H1 (cell line): ENCODE measurements around the gene KIF5C. TPM values are rescaled to one million over a fixed set of nuclear protein-coding genes. Genes with fewer than 3 reads are reported as not detected.
A peak's percentile ranks its signal among the peaks of the same experiment; 100 is the strongest.

Experiments used
- CTCF ChIA-PET: fragments of 300-600 bp; sonication (Branson Sonifier 250); formaldehyde crosslinking; loops from one replicate; lab custom pipeline; 2021; ENCODE audit not compliant: partially characterized antibody; lab: Charles Lee
- POLR2A ChIA-PET: fragments of 300-600 bp; sonication (Branson Sonifier 250); formaldehyde crosslinking; loops from one replicate; lab custom pipeline; 2021; ENCODE audit warnings: inconsistent platforms; ENCODE audit not compliant: partially characterized antibody; lab: Charles Lee
- DNase-seq, 2 experiments: peaks; one replicate each; pipeline versions ENCODE4 v3.0.0 to v3.0.0-alpha.2; 2010 to 2022; ENCODE audit warnings: low spot score in 2 of 2, low read depth in 1 of 2, mixed read lengths in 1 of 2
- FAIRE-seq: peaks from 2 replicates; lab custom pipeline; 2011; peaks lifted over from hg19 to GRCh38; lab: Jason Lieb, UNC
- H2AFZ ChIP-seq: 2 replicates; pipeline ENCODE4 v1.8.1; 2012; ENCODE audit warnings: low read length, inconsistent platforms
- H2AK5ac ChIP-seq: 2 replicates; pipeline ENCODE4 v1.6.1; 2013; ENCODE audit warnings: low read depth, low read length
- H2BK120ac ChIP-seq: replicated peaks from 2 replicates; pipeline ENCODE3; 2013; ENCODE audit warnings: low read depth, low read length, inconsistent platforms
- H2BK12ac ChIP-seq: 2 replicates; pipeline ENCODE4 v1.6.1; 2013; ENCODE audit warnings: low read depth, low read length
- H2BK15ac ChIP-seq: 2 replicates; pipeline ENCODE4 v1.6.1; 2013; ENCODE audit warnings: low read length
- H2BK20ac ChIP-seq: 2 replicates; pipeline ENCODE4 v1.6.1; 2013; ENCODE audit warnings: low read length
- H2BK5ac ChIP-seq: 2 replicates; pipeline ENCODE4 v1.6.1; 2013; ENCODE audit warnings: low read depth, low read length
- H3K14ac ChIP-seq: 2 replicates; pipeline ENCODE4 v1.6.1; 2013; ENCODE audit warnings: inconsistent platforms; ENCODE audit not compliant: insufficient read length
- H3K18ac ChIP-seq: 2 replicates; pipeline ENCODE4 v1.6.1; 2013; ENCODE audit warnings: low read length; ENCODE audit errors: extremely low read depth
- H3K23ac ChIP-seq: 2 replicates; pipeline ENCODE4 v1.6.1; 2013; ENCODE audit warnings: inconsistent platforms; ENCODE audit not compliant: insufficient read length
- H3K23me2 ChIP-seq: 2 replicates; pipeline ENCODE4 v1.6.1; 2013; ENCODE audit warnings: low read depth, low read length
- H3K27ac ChIP-seq: 2 replicates; pipeline ENCODE4 v1.6.1; 2011; ENCODE audit warnings: low read depth, low read length, inconsistent platforms
- H3K27me3 ChIP-seq, 4 experiments: replicated peaks in 1 of 4; 1 replicate in 1 of 4; 2 replicates in 3 of 4; pipeline versions ENCODE4 v1.6.1 to v1.8.1; 2011 to 2013; ENCODE audit warnings: low read length in 3 of 4, mild to moderate bottlenecking in 3 of 4, inconsistent platforms in 2 of 4, mixed read lengths in 2 of 4, moderate library complexity in 1 of 4; ENCODE audit not compliant: control insufficient read depth in 3 of 4, insufficient read depth in 3 of 4; ENCODE audit errors: extremely low read depth in 1 of 4
- H3K36me3 ChIP-seq, 4 experiments: 2 replicates each; pipeline versions ENCODE4 v1.6.1 to v1.8.1; 2011 to 2013; ENCODE audit warnings: mild to moderate bottlenecking in 4 of 4, low read length in 3 of 4, moderate library complexity in 2 of 4, control low read depth in 1 of 4, inconsistent platforms in 1 of 4; ENCODE audit not compliant: insufficient read depth in 4 of 4, control insufficient read depth in 2 of 4
- H3K4ac ChIP-seq: replicated peaks from 2 replicates; pipeline ENCODE3; 2013; ENCODE audit warnings: low read length, low read depth, mixed read lengths, inconsistent platforms; ENCODE audit not compliant: insufficient read length
- H3K4me1 ChIP-seq, 4 experiments: replicated peaks in 1 of 4; 1 replicate in 1 of 4; 2 replicates in 3 of 4; pipeline versions ENCODE4 v1.6.1 to v1.8.1; 2011 to 2013; ENCODE audit warnings: low read length in 3 of 4, inconsistent platforms in 2 of 4, mixed read lengths in 1 of 4; ENCODE audit not compliant: insufficient read depth in 4 of 4, control insufficient read depth in 3 of 4
- H3K4me2 ChIP-seq, 2 experiments: 2 replicates each; pipeline versions ENCODE4 v1.6.1 to v1.8.1; 2011 to 2013; ENCODE audit warnings: low read depth in 2 of 2, low read length in 2 of 2, control low read depth in 1 of 2, inconsistent platforms in 1 of 2, mild to moderate bottlenecking in 1 of 2; ENCODE audit not compliant: insufficient read depth in 1 of 2
- H3K4me3 ChIP-seq, 4 experiments: fragments of 200-600, 300-600 bp in 1 of 4; sonication (generic), shearing (Covaris generic), sonication (Bioruptor Twin) in 1 of 4; 2 replicates each; pipeline versions ENCODE4 v1.5.1 to v1.8.1; 2011 to 2016; ENCODE audit warnings: low read length in 4 of 4, low read depth in 3 of 4, control low read depth in 2 of 4, inconsistent platforms in 2 of 4, mild to moderate bottlenecking in 2 of 4, mixed read lengths in 1 of 4, moderate library complexity in 1 of 4; ENCODE audit not compliant: insufficient read depth in 2 of 4; ENCODE audit errors: extremely low read depth in 1 of 4
- H3K56ac ChIP-seq: replicated peaks from 2 replicates; pipeline ENCODE3; 2013; ENCODE audit warnings: low read depth, mild to moderate bottlenecking, mixed read lengths, low read length, inconsistent platforms; ENCODE audit not compliant: insufficient read length
- H3K79me1 ChIP-seq: 2 replicates; pipeline ENCODE4 v1.6.1; 2013; ENCODE audit warnings: low read depth, low read length, control low read depth
- H3K79me2 ChIP-seq, 2 experiments: 2 replicates each; pipeline versions ENCODE4 v1.6.1 to v1.8.1; 2012 to 2013; ENCODE audit warnings: low read length in 2 of 2, mild to moderate bottlenecking in 2 of 2, inconsistent platforms in 1 of 2; ENCODE audit not compliant: insufficient read depth in 2 of 2, control insufficient read depth in 1 of 2
- H3K9ac ChIP-seq, 4 experiments: replicated peaks in 1 of 4; 1 replicate in 1 of 4; 2 replicates in 3 of 4; pipeline versions ENCODE4 v1.6.1 to v1.8.1; 2011 to 2013; ENCODE audit warnings: low read depth in 3 of 4, low read length in 3 of 4, control low read depth in 2 of 4, mild to moderate bottlenecking in 2 of 4, moderate library complexity in 2 of 4, inconsistent platforms in 1 of 4; ENCODE audit errors: extremely low read depth in 1 of 4
- H3K9me3 ChIP-seq, 2 experiments: 2 replicates each; pipeline versions ENCODE4 v1.6.1 to v1.8.1; 2012 to 2013; ENCODE audit warnings: mild to moderate bottlenecking in 2 of 2, moderate library complexity in 2 of 2, control low read depth in 1 of 2, inconsistent platforms in 1 of 2, low read depth in 1 of 2, low read length in 1 of 2, mixed read lengths in 1 of 2; ENCODE audit not compliant: insufficient read depth in 2 of 2
- H4K20me1 ChIP-seq, 2 experiments: replicated peaks in 1 of 2; 2 replicates each; pipeline versions ENCODE3 to v1.8.1; 2011 to 2013; ENCODE audit warnings: inconsistent platforms in 2 of 2, low read length in 2 of 2, mild to moderate bottlenecking in 1 of 2; ENCODE audit not compliant: insufficient read depth in 2 of 2, control insufficient read depth in 1 of 2
- H4K5ac ChIP-seq: 2 replicates; pipeline ENCODE4 v1.6.1; 2013; ENCODE audit warnings: low read length, low read depth, mixed read lengths, inconsistent platforms; ENCODE audit not compliant: insufficient read length
- H4K8ac ChIP-seq: 2 replicates; pipeline ENCODE4 v1.8.0; 2013; ENCODE audit warnings: mild to moderate bottlenecking, moderate library complexity, low read length, inconsistent platforms; ENCODE audit not compliant: insufficient read depth; ENCODE audit errors: extremely low read depth
- H4K91ac ChIP-seq: replicated peaks from 2 replicates; pipeline ENCODE3; 2013; ENCODE audit warnings: low read length, mixed read lengths, inconsistent platforms; ENCODE audit not compliant: insufficient read length
- ATF2 ChIP-seq: IDR thresholded peaks from 2 replicates; pipeline ENCODE4 v1.6.1; 2012; ENCODE audit warnings: low read length, inconsistent platforms
- CTCF ChIP-seq, 3 experiments: IDR thresholded peaks; 1 replicate in 2 of 3; 2 replicates in 1 of 3; pipeline versions ENCODE4 v1.5.1 to v1.6.1; 2011; ENCODE audit warnings: low read length in 3 of 3, mild to moderate bottlenecking in 3 of 3, inconsistent platforms in 2 of 3, low read depth in 1 of 3, moderate library complexity in 1 of 3; ENCODE audit not compliant: insufficient read depth in 1 of 3; ENCODE audit errors: control extremely low read depth in 1 of 3
- EGR1 ChIP-seq: IDR thresholded peaks from 2 replicates; pipeline ENCODE4 v1.6.1; 2011; ENCODE audit warnings: low read depth, low read length, borderline replicate concordance
- KDM1A ChIP-seq: fragments of 200-600, 300-600 bp; sonication (generic); IDR thresholded peaks from 2 replicates; pipeline ENCODE4 v1.7.1; 2016; ENCODE audit warnings: mild to moderate bottlenecking, low read length, borderline replicate concordance
- KDM5A ChIP-seq: fragments of 200-600 bp; IDR thresholded peaks from 2 replicates; pipeline ENCODE4 v1.7.1; 2012; ENCODE audit warnings: mild to moderate bottlenecking, low read length, inconsistent platforms, mixed read lengths
- NRF1 ChIP-seq: IDR thresholded peaks from 2 replicates; pipeline ENCODE4 v1.6.1; 2011; ENCODE audit warnings: mild to moderate bottlenecking, low read depth, low read length, improper control_type of control experiment
- SP1 ChIP-seq: IDR thresholded peaks from 2 replicates; pipeline ENCODE4 v1.6.1; 2011; ENCODE audit warnings: low read depth, low read length
- TBP ChIP-seq: IDR thresholded peaks from 2 replicates; pipeline ENCODE4 v1.6.1; 2011; ENCODE audit warnings: low read depth, low read length, improper control_type of control experiment
- TCF12 ChIP-seq: IDR thresholded peaks from 2 replicates; pipeline ENCODE4 v1.6.1; 2011; ENCODE audit warnings: low read depth, mild to moderate bottlenecking, low read length
- YY1 ChIP-seq: IDR thresholded peaks from 2 replicates; pipeline ENCODE4 v1.6.1; 2011; ENCODE audit warnings: low read depth, mild to moderate bottlenecking, low read length
- WGBS, 2 experiments: shearing (Covaris generic) in 1 of 2; methylation state at CpG; one replicate each; pipeline versions ENCODE4 v1.1.6 to v1.1.7; 2013 to 2015; ENCODE audit warnings: low lambda C conversion rate in 2 of 2, mixed read lengths in 2 of 2, inconsistent platforms in 1 of 2, low coverage in 1 of 2, missing lambda C conversion rate in 1 of 2; ENCODE audit not compliant: insufficient replicate concordance in 2 of 2, insufficient coverage in 1 of 2, insufficient read length in 1 of 2; ENCODE audit errors: extremely low coverage in 1 of 2, missing lambda C conversion rate in 1 of 2; 5-methylcytosine and 5-hydroxymethylcytosine counted together
- polyA plus RNA-seq, 7 experiments: library from polyadenylated mRNA; depleted of rRNA in 3 of 7; stranded (reverse) in 5 of 7; unstranded in 2 of 7; fragments of >200 nt in 5 of 7; fragments of 200-250 nt in 2 of 7; gene quantifications; 1 replicate in 5 of 7; 2 replicates in 1 of 7; 4 replicates in 1 of 7; pipeline versions ENCODE4 v1.2.1 to v1.2.3, GENCODE V29; 2011 to 2013; ENCODE audit warnings: missing spikeins in 2 of 7, mixed read lengths in 2 of 7
- total RNA-seq: library from RNA; stranded (reverse); fragmentation: NEBNext Ultra II Directional; extraction: Animal tissue kit (Norgen Biotek cat#: 25700); gene quantifications from 2 replicates; pipeline ENCODE4 v1.2.1, GENCODE V29; 2021

KIF5C gene
- total and polyA plus RNA-seq, 2 of the 8 experiments (the other 6 are each of a cell fraction or from before 2014, with no cell fraction given): 16.3 to 66.4 TPM

- no peaks in the 10 kb centered on the region for H3K27me3 ChIP-seq
- CTCF ChIA-PET: interaction anchor here (1.8 to 2.3 kb wide), 3 partner anchors 11 to 52 kb away, joined by 3 to 9 read pairs (median 5); no protein-coding TSS in a partner anchor
- no peak for TF ChIP-seq NRF1
- TF ChIP-seq KDM5A: no peak
- no peak for TF ChIP-seq EGR1
- no peak for TF ChIP-seq TBP
- TF ChIP-seq CTCF (IDR thresholded peaks at IDR 0.05; ENCODE audit: control extremely low read depth in 1 of 3, insufficient read depth in 1 of 3, low read depth in 1 of 3, low read length in 3 of 3): no peak
- no peak for TF ChIP-seq YY1
- no peak for TF ChIP-seq TCF12
- TF ChIP-seq SP1: no peak
- TF ChIP-seq KDM1A: no peak
- TF ChIP-seq ATF2: no peak
These were observed 104.9 kb downstream of the KIF5C start for GRCh38 chr2:148979919-148980277.

More at GRCh38 chr2:148979919-148980277, 104.9 kb downstream of the KIF5C start:
- Histone ChIP-seq H4K5ac (no peak overlapping the region), H2BK12ac (no peak overlapping the region), H2AK5ac (no peak overlapping the region), H3K4me1 (peaks cover 0 to 11% (median 6%) of the 10 kb centered on the region in 4 experiments; a peak in 5 of 7 replicates), H3K79me2 (no peaks in the 10 kb centered on the region), H3K18ac (no peak overlapping the region), H3K27ac (no peak overlapping the region), H2BK15ac (no peak overlapping the region), H2AFZ (no peak overlapping the region), H2BK20ac (no peak overlapping the region), H3K79me1 (no peaks in the 10 kb centered on the region), H3K4me2 (no peak overlapping the region), H3K14ac (no peak overlapping the region), H4K8ac (no peak overlapping the region), H3K9me3 (no peaks in the 10 kb centered on the region), H3K23me2 (no peaks in the 10 kb centered on the region), H2BK5ac (no peak overlapping the region), H2BK120ac (no peak overlapping the region), H3K4ac (no peak overlapping the region), H3K56ac (no peak overlapping the region), H4K91ac (no peak overlapping the region), H3K36me3 (peaks cover 2 to 35% (median 24%) of the 10 kb centered on the region in 4 experiments; a peak in 6 of 8 replicates), H3K9ac (no peak overlapping the region), H3K4me3 (no peak overlapping the region), H4K20me1 (no peaks in the 10 kb centered on the region), H3K23ac (no peak overlapping the region)
- FAIRE-seq (peak; percentile 42), DNase-seq (no peak)
- WGBS, 2 experiments: 52% methylated on average over 4 of the region's 4 CpGs; no CpG with 5 or more reads in 1 of the 2 experiments
- POLR2A ChIA-PET: no interaction called here
